GM19452 (cell line): ENCODE data around the gene FLOT2.
"Not testable (repeated sequence)": the region's sequence is repeated elsewhere in the genome, so short reads cannot be mapped to it uniquely, and the experiment has no call there.

ENCODE experiments used
- ATAC-seq: cut with Tn5 transposase; IDR thresholded peaks from one replicate; pipeline ENCODE4 v1.9.1; 2021; ENCODE audit not compliant: unreplicated experiment

The FLOT2 gene

DNA sequence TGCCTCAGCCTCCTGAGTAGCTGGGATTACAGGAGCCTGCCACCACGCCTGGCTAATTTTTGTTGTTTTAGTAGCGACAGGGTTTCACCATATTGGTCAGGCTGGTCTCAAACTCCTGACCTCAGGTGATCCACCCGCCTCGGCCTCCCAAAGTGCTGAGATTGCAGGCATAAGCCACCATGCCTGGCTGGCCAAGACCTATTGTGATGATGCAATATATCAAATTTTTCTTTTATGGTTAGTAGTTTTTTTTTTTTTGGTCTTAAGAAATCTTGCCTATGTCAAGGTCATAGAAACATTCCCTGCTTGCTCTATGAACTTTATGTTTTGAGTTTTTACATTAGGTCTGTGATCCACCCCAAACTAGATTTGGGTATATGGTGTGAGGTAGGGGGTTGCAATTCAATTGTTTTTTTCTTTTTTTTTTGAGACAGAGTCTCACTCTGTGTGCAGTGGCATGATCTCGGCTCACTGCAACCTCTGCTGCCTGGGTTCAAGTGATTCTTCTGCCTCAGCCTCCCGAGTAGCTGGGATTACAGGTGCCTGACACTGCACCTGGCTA lies 20.3 kb downstream of the FLOT2 start:
- not testable (repeated sequence) for ATAC-seq

DNA sequence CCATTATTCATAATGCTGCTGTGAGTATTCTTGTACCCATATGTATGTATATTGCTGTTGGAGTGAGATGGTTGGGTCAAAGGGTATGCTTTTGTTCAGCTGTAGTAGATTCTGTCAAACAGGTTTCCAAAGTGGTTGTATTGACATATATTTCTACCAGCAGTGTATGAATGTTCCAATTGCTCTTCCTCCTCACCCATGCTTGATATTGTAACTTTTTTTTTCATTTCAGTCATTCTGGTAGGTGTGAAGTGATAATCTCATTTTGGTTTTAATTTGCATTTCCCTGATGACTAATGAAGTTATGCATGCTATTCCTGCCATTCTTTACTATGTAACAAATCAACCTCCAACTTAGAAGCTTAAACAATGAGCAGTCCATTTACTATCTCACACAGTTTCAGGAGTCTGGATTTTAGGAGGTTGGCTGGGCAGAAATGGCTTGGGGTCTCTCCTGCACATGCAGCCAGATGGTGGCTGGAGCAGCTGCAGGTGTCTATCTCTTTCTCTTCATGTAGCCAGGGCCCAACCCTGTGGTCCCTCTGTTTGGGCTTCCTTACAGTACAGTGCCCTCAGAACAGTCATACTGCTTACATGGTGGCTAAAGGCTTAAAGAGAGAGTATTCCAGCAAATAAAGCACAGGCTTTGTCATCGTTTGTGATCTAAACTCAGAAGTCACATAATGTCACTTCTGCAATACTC lies 21.5 kb downstream of the FLOT2 start:
- no peak for ATAC-seq

- ATAC-seq, result no peak
Observed at GRCh38 chr17:28874750-28875149, 22.8 kb downstream of the FLOT2 start.

GRCh38 chr17:28873839-28874238 lies 23.7 kb downstream of the FLOT2 start:
- no peak for ATAC-seq

DNA sequence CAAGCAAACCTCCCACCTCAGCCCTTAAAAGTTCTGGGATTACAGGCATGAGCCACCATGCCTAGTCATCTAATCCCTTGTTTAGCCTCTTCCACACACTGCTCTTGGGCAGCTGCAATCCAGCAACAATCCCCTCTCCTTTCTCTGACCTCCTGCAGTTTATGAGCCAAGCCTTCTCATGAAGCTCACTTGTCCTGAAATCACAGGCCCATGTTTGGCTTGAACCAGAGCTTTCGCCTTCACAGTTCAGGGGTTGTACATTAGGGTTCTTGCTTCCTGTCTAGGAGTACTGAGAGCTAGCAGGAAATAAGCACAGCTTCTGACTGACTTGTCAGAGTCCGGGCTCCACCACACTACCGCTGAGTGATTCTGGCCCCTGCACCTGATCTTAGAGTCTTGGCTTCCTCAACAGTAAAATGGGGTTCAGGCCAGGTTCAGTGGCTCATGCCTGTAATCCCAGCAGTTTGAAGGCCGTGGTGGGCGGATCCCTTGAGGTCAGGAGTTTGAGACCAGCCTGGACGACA lies 26.4 kb downstream of the FLOT2 start:
- ATAC-seq, result peak; percentile 94

GRCh38 chr17:28867276-28867675 lies 30.3 kb downstream of the FLOT2 start:
- no peak for ATAC-seq

GRCh38 chr17:28865946-28866752 lies 31.4 kb downstream of the FLOT2 start:
- ATAC-seq, result no peak

- no peak for ATAC-seq
Observed at GRCh38 chr17:28864991-28865849, 32.3 kb downstream of the FLOT2 start.

DNA sequence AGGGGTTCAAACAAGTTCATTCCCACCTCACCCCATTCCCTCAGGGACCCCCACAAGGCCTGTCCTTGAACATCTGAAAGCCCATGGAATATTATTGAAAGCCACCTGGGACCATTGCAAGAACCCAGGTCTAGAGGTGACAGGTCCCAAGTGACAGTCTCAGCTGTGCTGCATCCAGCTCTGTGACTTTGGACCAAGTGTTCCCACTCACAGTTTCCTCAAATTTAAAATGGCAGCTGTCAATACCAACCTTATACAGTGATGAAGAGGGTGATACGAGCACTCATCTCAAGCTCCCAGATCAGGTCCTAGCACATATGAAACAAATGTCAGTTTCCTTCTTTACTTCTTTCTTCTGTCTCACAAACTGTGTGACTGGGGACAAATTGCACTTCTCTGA lies 33.6 kb downstream of the FLOT2 start:
- ATAC-seq, result no peak

- ATAC-seq, result no peak
Observed at GRCh38 chr17:28862561-28862960, 35.0 kb downstream of the FLOT2 start.

GRCh38 chr17:28861393-28862203 lies 35.9 kb downstream of the FLOT2 start:
- ATAC-seq, result no peak

DNA sequence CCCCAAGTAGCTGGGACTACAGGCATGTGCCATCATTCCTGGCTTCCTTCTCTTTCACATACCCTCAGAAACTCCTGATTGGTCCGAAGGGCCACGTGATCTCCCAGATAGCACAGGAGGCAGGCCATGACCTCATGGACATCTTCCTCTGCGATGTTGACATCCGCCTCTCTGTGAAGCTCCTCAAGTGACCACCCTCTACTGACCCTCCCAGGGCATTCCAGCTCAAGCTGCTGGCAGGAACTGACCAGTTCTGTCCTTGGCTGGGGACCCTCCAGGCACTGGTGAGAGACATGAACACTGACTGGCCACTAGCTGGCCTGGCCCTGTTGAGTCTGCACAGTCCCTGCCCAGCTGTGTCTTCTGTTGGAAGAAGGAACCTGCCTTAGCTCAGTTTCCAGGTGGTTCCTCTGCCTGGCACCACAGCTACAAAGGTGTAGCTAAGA lies 37.1 kb downstream of the FLOT2 start:
- no peak for ATAC-seq

DNA sequence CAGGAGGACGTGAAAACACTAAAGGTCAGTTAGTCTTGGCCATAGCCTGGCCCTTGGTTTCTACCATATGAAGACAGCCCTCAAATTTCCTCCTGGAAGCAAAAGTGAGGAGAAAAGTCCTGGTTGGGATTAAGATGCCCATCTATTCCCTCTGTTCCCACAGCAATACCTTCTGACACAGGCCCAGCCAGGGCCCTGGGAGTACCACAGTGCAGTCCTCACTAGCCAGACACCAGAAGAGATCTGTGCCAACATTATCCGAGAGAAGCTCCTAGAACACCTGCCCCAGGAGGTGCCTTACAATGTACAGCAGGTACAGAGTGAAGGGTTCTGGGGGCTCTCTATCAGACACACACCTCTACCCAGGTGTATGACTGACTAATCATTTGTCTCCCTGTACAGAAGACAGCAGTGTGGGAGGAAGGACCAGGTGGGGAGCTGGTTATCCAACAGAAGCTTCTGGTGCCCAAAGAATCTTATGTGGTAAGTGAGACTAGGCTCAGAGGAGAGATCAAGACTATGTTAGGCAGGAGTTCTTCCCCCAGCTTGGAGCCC lies 38.7 kb downstream of the FLOT2 start:
- no peak for ATAC-seq

DNA sequence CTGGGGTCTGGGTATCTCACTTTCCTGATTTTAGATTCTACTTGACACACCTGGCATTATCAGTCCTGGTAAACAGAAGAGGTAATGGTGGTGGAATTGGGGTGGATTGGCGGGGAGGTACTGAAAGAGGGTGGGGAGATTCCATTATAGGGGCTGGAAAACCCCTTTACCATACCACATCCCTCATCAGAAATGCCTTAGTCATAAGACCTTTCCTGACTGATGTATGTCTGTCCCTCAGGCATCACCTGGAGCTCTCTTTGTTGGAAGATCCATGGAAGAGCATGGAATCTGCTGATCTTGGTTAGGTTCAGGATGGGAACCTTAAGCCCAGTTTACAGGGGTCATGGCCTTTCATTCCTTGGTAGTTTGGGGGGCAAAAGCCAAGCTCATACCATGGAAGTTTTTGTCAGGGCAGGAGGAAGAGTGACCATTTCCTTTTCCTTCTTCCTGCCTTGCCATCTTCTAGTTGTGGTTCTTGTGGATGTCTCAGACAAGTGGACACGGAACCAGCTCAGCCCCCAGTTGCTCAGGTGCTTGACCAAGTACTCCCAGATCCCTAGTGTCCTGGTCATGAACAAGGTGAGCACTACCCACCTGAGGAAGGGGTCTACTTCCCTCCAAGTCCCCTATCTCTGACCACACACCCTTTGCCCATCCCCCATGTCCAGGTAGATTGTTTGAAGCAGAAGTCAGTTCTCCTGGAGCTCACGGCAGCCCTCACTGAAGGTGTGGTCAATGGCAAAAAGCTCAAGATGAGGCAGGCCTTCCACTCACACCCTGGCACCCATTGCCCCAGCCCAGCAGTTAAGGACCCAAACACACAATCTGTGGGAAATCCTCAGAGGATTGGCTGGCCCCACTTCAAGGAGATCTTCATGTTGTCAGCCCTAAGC lies 39.4 kb downstream of the FLOT2 start:
- ATAC-seq, result no peak

GRCh38 chr17:28856028-28856574 lies 41.4 kb downstream of the FLOT2 start:
- no peak for ATAC-seq

GRCh38 chr17:28855336-28855679 lies 42.2 kb downstream of the FLOT2 start:
- no peak for ATAC-seq

DNA sequence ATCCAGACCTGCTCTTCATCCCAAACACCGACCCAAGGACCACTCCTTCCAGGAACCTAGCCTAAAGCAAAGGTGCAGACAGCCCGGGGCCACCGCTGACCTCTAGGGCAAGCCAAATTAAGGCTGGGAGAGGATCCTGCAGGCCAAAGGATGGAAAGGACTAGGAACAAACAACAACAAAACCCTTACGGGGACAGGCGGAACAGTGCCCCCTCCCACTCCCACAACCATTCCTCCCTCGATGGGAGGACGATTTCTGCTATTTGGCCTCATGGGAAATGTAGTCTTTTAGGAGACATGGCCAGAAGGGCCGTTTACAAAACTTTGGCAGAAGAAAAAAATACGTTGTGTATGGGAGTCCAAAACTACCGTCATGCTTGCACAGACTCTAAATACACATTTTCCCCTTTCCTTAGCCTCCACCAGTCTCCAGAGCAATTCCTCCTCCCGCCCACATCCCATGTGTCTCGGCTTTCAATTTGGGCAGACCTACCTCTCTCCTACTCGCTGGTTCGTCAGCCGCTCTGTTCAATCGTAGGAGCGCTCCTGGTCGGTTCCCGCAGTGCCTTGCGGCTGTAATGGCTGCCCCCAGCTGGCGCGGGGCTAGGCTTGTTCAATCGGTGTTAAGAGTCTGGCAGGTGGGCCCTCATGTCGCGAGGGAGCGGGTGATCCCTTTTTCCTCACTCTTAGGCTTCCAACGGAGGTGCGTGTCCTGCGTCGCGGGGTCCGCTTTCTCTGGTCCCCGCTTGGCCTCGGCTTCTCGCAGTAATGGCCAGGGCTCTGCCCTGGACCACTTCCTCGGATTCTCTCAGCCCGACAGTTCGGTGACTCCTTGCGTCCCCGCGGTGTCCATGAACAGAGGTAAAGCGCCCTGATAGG lies 42.8 kb downstream of the FLOT2 start, which contains the start of gene ERAL1:
ERAL1 (plus strand) TSS at position 560 of the 879 bp plus-strand sequence; CDS start at position 579, 19 bp downstream.
- ATAC-seq, result peak; percentile 94
